Bronchial epithelial cell (primary cell): ENCODE measurements around the gene VMP1. TPM values are rescaled to one million over a fixed set of nuclear protein-coding genes. Genes with fewer than 3 reads are reported as not detected.
A peak's percentile ranks its signal among the peaks of the same experiment; 100 is the strongest.

Source experiments
- DNase-seq: peaks from one replicate; pipeline ENCODE4 v3.0.0-alpha.2; 2010; ENCODE audit warnings: low read depth
- FAIRE-seq: peaks from 2 replicates; lab custom pipeline; 2011; peaks lifted over from hg19 to GRCh38; lab: Jason Lieb, UNC
- H3K27me3 ChIP-seq: 2 replicates; pipeline ENCODE4 v1.5.1; 2011; ENCODE audit warnings: low read length; ENCODE audit not compliant: control insufficient read depth, insufficient read depth
- H3K36me3 ChIP-seq: 2 replicates; pipeline ENCODE4 v1.5.1; 2011; ENCODE audit warnings: low read length; ENCODE audit not compliant: control insufficient read depth, insufficient read depth
- H3K4me3 ChIP-seq: 2 replicates; pipeline ENCODE4 v1.5.1; 2011; ENCODE audit warnings: mild to moderate bottlenecking, low read depth, low read length, control low read depth
- CTCF ChIP-seq: IDR thresholded peaks from 2 replicates; pipeline ENCODE4 v1.5.1; 2011; ENCODE audit warnings: mild to moderate bottlenecking, moderate library complexity, low read length, control low read depth, inconsistent platforms; ENCODE audit not compliant: insufficient read depth, severe bottlenecking
- total RNA-seq: library from RNA; depleted of rRNA; stranded (reverse); fragments of >200 nt; gene quantifications from 2 replicates; pipeline ENCODE4 v1.2.1, GENCODE V29; 2014

Gene VMP1
- total RNA-seq, 1 donor from 2014 or later = 120 TPM

- DNase-seq (no peak), FAIRE-seq (no peak)
- no peak for TF ChIP-seq CTCF
- Histone ChIP-seq H3K36me3 (peaks cover 11% of the 10 kb centered on the region), H3K4me3 (no peak overlapping the region), H3K27me3 (no peaks in the 10 kb centered on the region)
These were observed 10.7 kb upstream of the VMP1 start for GRCh38 chr17:59696682-59697277.

GRCh38 chr17:59698143-59698542, 9.3 kb upstream of the VMP1 start:
- H3K36me3 ChIP-seq = peaks cover 11% of the 10 kb centered on the region
- no peak for TF ChIP-seq CTCF
- H3K4me3 ChIP-seq = no peak overlapping the region
- FAIRE-seq = no peak
- no peak for DNase-seq
- H3K27me3 ChIP-seq = no peaks in the 10 kb centered on the region

GRCh38 chr17:59699218-59699617, 8.2 kb upstream of the VMP1 start:
- H3K4me3 ChIP-seq = no peak overlapping the region
- no peak for DNase-seq
- FAIRE-seq = no peak
- no peaks in the 10 kb centered on the region for H3K27me3 ChIP-seq
- TF ChIP-seq CTCF = no peak
- peaks cover 11% of the 10 kb centered on the region for H3K36me3 ChIP-seq

GRCh38 chr17:59699786-59700185, 7.7 kb upstream of the VMP1 start:
- Histone ChIP-seq H3K36me3 (peaks cover 10% of the 10 kb centered on the region), H3K4me3 (no peak overlapping the region), H3K27me3 (no peaks in the 10 kb centered on the region)
- no peak for DNase-seq
- no peak for FAIRE-seq
- TF ChIP-seq CTCF = no peak

- no peak for FAIRE-seq
- Histone ChIP-seq H3K4me3 (no peak overlapping the region), H3K27me3 (no peaks in the 10 kb centered on the region), H3K36me3 (peaks cover 7% of the 10 kb centered on the region)
- no peak for TF ChIP-seq CTCF
- DNase-seq = no peak
These were observed 5.2 kb upstream of the VMP1 start for GRCh38 chr17:59702304-59702703.

GRCh38 chr17:59707971-59708430, 547 bp downstream of the VMP1 start:
- Histone ChIP-seq H3K27me3 (no peaks in the 10 kb centered on the region), H3K36me3 (no peaks in the 10 kb centered on the region), H3K4me3 (peak overlapping the region; percentile 78)
- TF ChIP-seq CTCF = no peak
- FAIRE-seq = no peak
- no peak for DNase-seq
